ENCODE measurements around the gene EML3.

- TF ChIP-seq POLR2A (IDR thresholded peaks at IDR 0.05; ENCODE audit: low read depth, low read length) (no peak), TAF1 (IDR thresholded peaks at IDR 0.05; ENCODE audit: borderline replicate concordance, low read depth, low read length) (no peak), POLR2AphosphoS5 (IDR thresholded peaks at IDR 0.05; ENCODE audit: low read depth, low read length) (no peak)
Observed at GRCh38 chr11:62632492-62632891, 19.9 kb upstream of the EML3 start.

Measured in GM12892 (cell line).